K562 (cell line): ENCODE results near the gene CCNL1.

Source experiments
- MTA3 ChIP-seq: fragments of 450-650 bp; formaldehyde crosslinking; IDR thresholded peaks from 2 replicates; pipeline ENCODE4 v1.6.1; 2017; ENCODE audit warnings: mild to moderate bottlenecking, borderline replicate concordance
- TF ChIP-seq, protein P1 (sequence below): sonication (generic); formaldehyde crosslinking; IDR thresholded peaks from 2 replicates; pipeline ENCODE4 v1.8.0; 2023; ENCODE audit warnings: mild to moderate bottlenecking, missing genetic modification reagents
- TF ChIP-seq, protein P2 (sequence below), 2 experiments: fragments of 450-650 bp; formaldehyde crosslinking in 1 of 2; IDR thresholded peaks; 2 replicates each; pipeline versions ENCODE4 v1.4.0 to v1.6.1; 2014 to 2020; ENCODE audit warnings: mild to moderate bottlenecking in 2 of 2, borderline replicate concordance in 1 of 2, low read depth in 1 of 2
- TF ChIP-seq, protein P3 (sequence below), 3 experiments: IDR thresholded peaks in 2 of 3; conservative IDR thresholded peaks in 1 of 3; 2 replicates each; pipeline ENCODE4 v1.5.1; 2011 to 2012; ENCODE audit warnings: low read length in 3 of 3, mild to moderate bottlenecking in 3 of 3, control low read depth in 2 of 3, improper control_type of control experiment in 1 of 3, inconsistent platforms in 1 of 3, low read depth in 1 of 3, mixed read lengths in 1 of 3, moderate library complexity in 1 of 3; ENCODE audit not compliant: insufficient read depth in 2 of 3

DNA sequence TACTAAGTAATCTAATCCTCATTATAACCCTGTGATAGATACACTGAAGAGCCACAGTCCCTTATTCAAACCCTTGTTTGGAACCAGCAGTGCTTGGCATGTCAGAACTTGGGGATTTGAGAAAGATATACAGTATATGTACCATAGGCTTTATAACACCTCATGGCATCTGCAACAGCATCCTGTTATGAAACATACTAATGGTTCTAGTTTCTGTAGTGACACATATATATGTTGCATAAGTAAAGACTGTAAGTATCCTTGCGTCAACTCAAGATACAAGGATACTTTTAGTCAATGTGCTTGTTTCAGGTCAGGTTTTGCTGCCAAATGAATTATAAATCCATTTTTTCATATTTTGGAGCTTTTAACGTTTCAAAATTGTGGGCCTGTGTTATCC is 58.5 kb downstream of the CCNL1 start:
- TF ChIP-seq, protein P1, sequence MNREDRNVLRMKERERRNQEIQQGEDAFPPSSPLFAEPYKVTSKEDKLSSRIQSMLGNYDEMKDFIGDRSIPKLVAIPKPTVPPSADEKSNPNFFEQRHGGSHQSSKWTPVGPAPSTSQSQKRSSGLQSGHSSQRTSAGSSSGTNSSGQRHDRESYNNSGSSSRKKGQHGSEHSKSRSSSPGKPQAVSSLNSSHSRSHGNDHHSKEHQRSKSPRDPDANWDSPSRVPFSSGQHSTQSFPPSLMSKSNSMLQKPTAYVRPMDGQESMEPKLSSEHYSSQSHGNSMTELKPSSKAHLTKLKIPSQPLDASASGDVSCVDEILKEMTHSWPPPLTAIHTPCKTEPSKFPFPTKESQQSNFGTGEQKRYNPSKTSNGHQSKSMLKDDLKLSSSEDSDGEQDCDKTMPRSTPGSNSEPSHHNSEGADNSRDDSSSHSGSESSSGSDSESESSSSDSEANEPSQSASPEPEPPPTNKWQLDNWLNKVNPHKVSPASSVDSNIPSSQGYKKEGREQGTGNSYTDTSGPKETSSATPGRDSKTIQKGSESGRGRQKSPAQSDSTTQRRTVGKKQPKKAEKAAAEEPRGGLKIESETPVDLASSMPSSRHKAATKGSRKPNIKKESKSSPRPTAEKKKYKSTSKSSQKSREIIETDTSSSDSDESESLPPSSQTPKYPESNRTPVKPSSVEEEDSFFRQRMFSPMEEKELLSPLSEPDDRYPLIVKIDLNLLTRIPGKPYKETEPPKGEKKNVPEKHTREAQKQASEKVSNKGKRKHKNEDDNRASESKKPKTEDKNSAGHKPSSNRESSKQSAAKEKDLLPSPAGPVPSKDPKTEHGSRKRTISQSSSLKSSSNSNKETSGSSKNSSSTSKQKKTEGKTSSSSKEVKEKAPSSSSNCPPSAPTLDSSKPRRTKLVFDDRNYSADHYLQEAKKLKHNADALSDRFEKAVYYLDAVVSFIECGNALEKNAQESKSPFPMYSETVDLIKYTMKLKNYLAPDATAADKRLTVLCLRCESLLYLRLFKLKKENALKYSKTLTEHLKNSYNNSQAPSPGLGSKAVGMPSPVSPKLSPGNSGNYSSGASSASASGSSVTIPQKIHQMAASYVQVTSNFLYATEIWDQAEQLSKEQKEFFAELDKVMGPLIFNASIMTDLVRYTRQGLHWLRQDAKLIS (CRISPR knock-in tag), result no peak
- TF ChIP-seq MTA3, result no peak
- TF ChIP-seq, protein P2, sequence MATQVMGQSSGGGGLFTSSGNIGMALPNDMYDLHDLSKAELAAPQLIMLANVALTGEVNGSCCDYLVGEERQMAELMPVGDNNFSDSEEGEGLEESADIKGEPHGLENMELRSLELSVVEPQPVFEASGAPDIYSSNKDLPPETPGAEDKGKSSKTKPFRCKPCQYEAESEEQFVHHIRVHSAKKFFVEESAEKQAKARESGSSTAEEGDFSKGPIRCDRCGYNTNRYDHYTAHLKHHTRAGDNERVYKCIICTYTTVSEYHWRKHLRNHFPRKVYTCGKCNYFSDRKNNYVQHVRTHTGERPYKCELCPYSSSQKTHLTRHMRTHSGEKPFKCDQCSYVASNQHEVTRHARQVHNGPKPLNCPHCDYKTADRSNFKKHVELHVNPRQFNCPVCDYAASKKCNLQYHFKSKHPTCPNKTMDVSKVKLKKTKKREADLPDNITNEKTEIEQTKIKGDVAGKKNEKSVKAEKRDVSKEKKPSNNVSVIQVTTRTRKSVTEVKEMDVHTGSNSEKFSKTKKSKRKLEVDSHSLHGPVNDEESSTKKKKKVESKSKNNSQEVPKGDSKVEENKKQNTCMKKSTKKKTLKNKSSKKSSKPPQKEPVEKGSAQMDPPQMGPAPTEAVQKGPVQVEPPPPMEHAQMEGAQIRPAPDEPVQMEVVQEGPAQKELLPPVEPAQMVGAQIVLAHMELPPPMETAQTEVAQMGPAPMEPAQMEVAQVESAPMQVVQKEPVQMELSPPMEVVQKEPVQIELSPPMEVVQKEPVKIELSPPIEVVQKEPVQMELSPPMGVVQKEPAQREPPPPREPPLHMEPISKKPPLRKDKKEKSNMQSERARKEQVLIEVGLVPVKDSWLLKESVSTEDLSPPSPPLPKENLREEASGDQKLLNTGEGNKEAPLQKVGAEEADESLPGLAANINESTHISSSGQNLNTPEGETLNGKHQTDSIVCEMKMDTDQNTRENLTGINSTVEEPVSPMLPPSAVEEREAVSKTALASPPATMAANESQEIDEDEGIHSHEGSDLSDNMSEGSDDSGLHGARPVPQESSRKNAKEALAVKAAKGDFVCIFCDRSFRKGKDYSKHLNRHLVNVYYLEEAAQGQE (IDR thresholded peaks at IDR 0.05; ENCODE audit: borderline replicate concordance), result no peak
- TF ChIP-seq, protein P2 (CRISPR knock-in tag; IDR thresholded peaks at IDR 0.05; ENCODE audit: low read depth), result no peak
- TF ChIP-seq, protein P3, sequence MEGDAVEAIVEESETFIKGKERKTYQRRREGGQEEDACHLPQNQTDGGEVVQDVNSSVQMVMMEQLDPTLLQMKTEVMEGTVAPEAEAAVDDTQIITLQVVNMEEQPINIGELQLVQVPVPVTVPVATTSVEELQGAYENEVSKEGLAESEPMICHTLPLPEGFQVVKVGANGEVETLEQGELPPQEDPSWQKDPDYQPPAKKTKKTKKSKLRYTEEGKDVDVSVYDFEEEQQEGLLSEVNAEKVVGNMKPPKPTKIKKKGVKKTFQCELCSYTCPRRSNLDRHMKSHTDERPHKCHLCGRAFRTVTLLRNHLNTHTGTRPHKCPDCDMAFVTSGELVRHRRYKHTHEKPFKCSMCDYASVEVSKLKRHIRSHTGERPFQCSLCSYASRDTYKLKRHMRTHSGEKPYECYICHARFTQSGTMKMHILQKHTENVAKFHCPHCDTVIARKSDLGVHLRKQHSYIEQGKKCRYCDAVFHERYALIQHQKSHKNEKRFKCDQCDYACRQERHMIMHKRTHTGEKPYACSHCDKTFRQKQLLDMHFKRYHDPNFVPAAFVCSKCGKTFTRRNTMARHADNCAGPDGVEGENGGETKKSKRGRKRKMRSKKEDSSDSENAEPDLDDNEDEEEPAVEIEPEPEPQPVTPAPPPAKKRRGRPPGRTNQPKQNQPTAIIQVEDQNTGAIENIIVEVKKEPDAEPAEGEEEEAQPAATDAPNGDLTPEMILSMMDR (IDR thresholded peaks at IDR 0.05 in 2 of 3, conservative IDR thresholded peaks at IDR 0.05 in 1 of 3; ENCODE audit: insufficient read depth in 2 of 3, low read depth in 1 of 3, low read length in 3 of 3), result no peak
